ENCODE data around the gene CFAP90.

- no peak for TF ChIP-seq POLR2A (IDR thresholded peaks at IDR 0.05; ENCODE audit: low read depth, low read length)
- TF ChIP-seq POLR2AphosphoS5 (IDR thresholded peaks at IDR 0.05; ENCODE audit: low read depth, low read length): no peak
These were observed 2.1 kb upstream of the CFAP90 start for GRCh38 chr5:7852988-7853387.
